ENCODE results near the gene RNGTT.

The RNGTT gene

GRCh38 chr6:88708197-88708744 is 255.1 kb downstream of the RNGTT start:
- DNase-seq, result no peak

- no peak for DNase-seq
Observed at GRCh38 chr6:88705601-88706000, 257.8 kb downstream of the RNGTT start.

GRCh38 chr6:88704980-88705379 is 258.4 kb downstream of the RNGTT start:
- DNase-seq, result no peak

GRCh38 chr6:88702956-88703556 is 260.4 kb downstream of the RNGTT start:
- no peak for DNase-seq

GRCh38 chr6:88698661-88699060 is 264.8 kb downstream of the RNGTT start:
- no peak for DNase-seq

GRCh38 chr6:88695937-88696336 is 267.5 kb downstream of the RNGTT start:
- no peak for DNase-seq

- no peak for DNase-seq
Observed at GRCh38 chr6:88683734-88684133, 279.7 kb downstream of the RNGTT start.

- DNase-seq, result no peak
Observed at GRCh38 chr6:88680654-88681053, 282.8 kb downstream of the RNGTT start.

GRCh38 chr6:88679841-88680240 is 283.6 kb downstream of the RNGTT start:
- no peak for DNase-seq

GRCh38 chr6:88677356-88677755 is 286.1 kb downstream of the RNGTT start:
- DNase-seq, result no peak

GRCh38 chr6:88671624-88672023 is 291.8 kb downstream of the RNGTT start:
- no peak for DNase-seq

GRCh38 chr6:88670369-88670768 is 293.0 kb downstream of the RNGTT start:
- DNase-seq, result peak; percentile 4

- no peak for DNase-seq
Observed at GRCh38 chr6:88669475-88669874, 293.9 kb downstream of the RNGTT start.

GRCh38 chr6:88666901-88667300 is 296.5 kb downstream of the RNGTT start:
- DNase-seq, result no peak

- DNase-seq, result no peak
Observed at GRCh38 chr6:88665131-88665530, 298.3 kb downstream of the RNGTT start.

GRCh38 chr6:88663801-88664200 is 299.6 kb downstream of the RNGTT start:
- DNase-seq, result no peak

GRCh38 chr6:88662653-88663174 is 300.7 kb downstream of the RNGTT start:
- DNase-seq, result no peak

GRCh38 chr6:88662163-88662580 is 301.2 kb downstream of the RNGTT start:
- peak; percentile 35 for DNase-seq

- DNase-seq, result no peak
Observed at GRCh38 chr6:88661136-88661535, 302.3 kb downstream of the RNGTT start.

GRCh38 chr6:88655586-88655985 is 307.8 kb downstream of the RNGTT start:
- DNase-seq, result no peak

GRCh38 chr6:88653936-88654335 is 309.5 kb downstream of the RNGTT start:
- DNase-seq, result no peak

- no peak for DNase-seq
Observed at GRCh38 chr6:88651400-88651799, 312.0 kb downstream of the RNGTT start.

- no peak for DNase-seq
Observed at GRCh38 chr6:88650979-88651378, 312.4 kb downstream of the RNGTT start.

GRCh38 chr6:88650029-88650619 is 313.3 kb downstream of the RNGTT start:
- DNase-seq, result no peak

Data from DMS53 (cell line).